GM21723 (cell line): ENCODE results near the gene CAMTA1.

ENCODE experiments used
- ATAC-seq: cut with Tn5 transposase; IDR thresholded peaks from one replicate; pipeline ENCODE4 v1.9.1; 2021; ENCODE audit warnings: mild to moderate bottlenecking, moderate library complexity; ENCODE audit not compliant: unreplicated experiment

The CAMTA1 gene

GRCh38 chr1:7265771-7266371, 480.6 kb downstream of the CAMTA1 start:
- no peak for ATAC-seq

GRCh38 chr1:7266561-7266960, 481.3 kb downstream of the CAMTA1 start:
- ATAC-seq = no peak

- no peak for ATAC-seq
Measured at GRCh38 chr1:7267493-7267892, 482.2 kb downstream of the CAMTA1 start.

- ATAC-seq = no peak
Measured at GRCh38 chr1:7268983-7269382, 483.7 kb downstream of the CAMTA1 start.

- ATAC-seq = no peak
Measured at GRCh38 chr1:7269525-7269924, 484.3 kb downstream of the CAMTA1 start.

GRCh38 chr1:7274256-7274655, 489.0 kb downstream of the CAMTA1 start:
- ATAC-seq = no peak

GRCh38 chr1:7278045-7278444, 492.8 kb downstream of the CAMTA1 start:
- ATAC-seq = no peak

GRCh38 chr1:7278827-7279765, 493.8 kb downstream of the CAMTA1 start:
- no peak for ATAC-seq

GRCh38 chr1:7279769-7280168, 494.5 kb downstream of the CAMTA1 start:
- ATAC-seq = no peak

- no peak for ATAC-seq
Measured at GRCh38 chr1:7280347-7280960, 495.2 kb downstream of the CAMTA1 start.

- no peak for ATAC-seq
Measured at GRCh38 chr1:7281821-7282220, 496.6 kb downstream of the CAMTA1 start.

GRCh38 chr1:7284839-7285435, 499.7 kb downstream of the CAMTA1 start:
- ATAC-seq = no peak

- no peak for ATAC-seq
Measured at GRCh38 chr1:7285856-7286454, 500.7 kb downstream of the CAMTA1 start.

GRCh38 chr1:7287013-7287412, 501.8 kb downstream of the CAMTA1 start:
- ATAC-seq = no peak

- no peak for ATAC-seq
Measured at GRCh38 chr1:7288992-7289391, 503.7 kb downstream of the CAMTA1 start.

- ATAC-seq = no peak
Measured at GRCh38 chr1:7289694-7290093, 504.4 kb downstream of the CAMTA1 start.

GRCh38 chr1:7290971-7291970, 506.0 kb downstream of the CAMTA1 start:
- ATAC-seq = no peak

- no peak for ATAC-seq
Measured at GRCh38 chr1:7292036-7292681, 506.9 kb downstream of the CAMTA1 start.

- no peak for ATAC-seq
Measured at GRCh38 chr1:7292714-7293419, 507.6 kb downstream of the CAMTA1 start.
